Gastroesophageal sphincter (tissue), 3 donors: Measurements from ENCODE around the gene ITGBL1.

Experiments used
- EP300 ChIP-seq: sonication (generic); formaldehyde crosslinking; IDR thresholded peaks from one replicate; pipeline ENCODE4 v1.6.1; 2017; ENCODE audit warnings: antibody characterized with exemption, mild to moderate bottlenecking
- POLR2A ChIP-seq, 2 donors: fragments of 450-650 bp; IDR thresholded peaks; one replicate each; pipeline ENCODE4 v1.6.1; 2017; ENCODE audit warnings: antibody characterized with exemption in 2 of 2, mild to moderate bottlenecking in 2 of 2, moderate library complexity in 1 of 2
- POLR2AphosphoS5 ChIP-seq: sonication (generic); formaldehyde crosslinking; IDR thresholded peaks from one replicate; pipeline ENCODE4 v1.6.1; 2017; ENCODE audit warnings: antibody characterized with exemption
- TF ChIP-seq, protein P1 (sequence below), 4 experiments: fragments of 200-600 bp in 2 of 4; fragments of 450-650 bp in 2 of 4; sonication (generic) in 1 of 4; IDR thresholded peaks; one replicate each; pipeline ENCODE4 v1.5.1; 2017 to 2019; ENCODE audit warnings: antibody characterized with exemption in 4 of 4, mild to moderate bottlenecking in 2 of 4, moderate library complexity in 2 of 4

- TF ChIP-seq POLR2AphosphoS5 (no peak), EP300 (no peak), POLR2A (IDR thresholded peaks at IDR 0.05) (no peak)
- TF ChIP-seq, protein P1, sequence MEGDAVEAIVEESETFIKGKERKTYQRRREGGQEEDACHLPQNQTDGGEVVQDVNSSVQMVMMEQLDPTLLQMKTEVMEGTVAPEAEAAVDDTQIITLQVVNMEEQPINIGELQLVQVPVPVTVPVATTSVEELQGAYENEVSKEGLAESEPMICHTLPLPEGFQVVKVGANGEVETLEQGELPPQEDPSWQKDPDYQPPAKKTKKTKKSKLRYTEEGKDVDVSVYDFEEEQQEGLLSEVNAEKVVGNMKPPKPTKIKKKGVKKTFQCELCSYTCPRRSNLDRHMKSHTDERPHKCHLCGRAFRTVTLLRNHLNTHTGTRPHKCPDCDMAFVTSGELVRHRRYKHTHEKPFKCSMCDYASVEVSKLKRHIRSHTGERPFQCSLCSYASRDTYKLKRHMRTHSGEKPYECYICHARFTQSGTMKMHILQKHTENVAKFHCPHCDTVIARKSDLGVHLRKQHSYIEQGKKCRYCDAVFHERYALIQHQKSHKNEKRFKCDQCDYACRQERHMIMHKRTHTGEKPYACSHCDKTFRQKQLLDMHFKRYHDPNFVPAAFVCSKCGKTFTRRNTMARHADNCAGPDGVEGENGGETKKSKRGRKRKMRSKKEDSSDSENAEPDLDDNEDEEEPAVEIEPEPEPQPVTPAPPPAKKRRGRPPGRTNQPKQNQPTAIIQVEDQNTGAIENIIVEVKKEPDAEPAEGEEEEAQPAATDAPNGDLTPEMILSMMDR (IDR thresholded peaks at IDR 0.05): no peak
These were observed 300.0 kb downstream of the ITGBL1 start for GRCh38 chr13:101752432-101752831.
